SK-MEL-5 (cell line): Measurements from ENCODE around the gene CTNND1. TPM values are rescaled to one million over a fixed set of nuclear protein-coding genes. Genes with fewer than 3 reads are reported as not detected.

Experiments used
- DNase-seq: peaks from one replicate; pipeline ENCODE4 v3.0.0-alpha.2; 2016; ENCODE audit warnings: low read depth, low spot score
- in situ Hi-C: cut with HindIII; loops from 2 replicates; pipeline ENCODE4 v1.10.0; 2016; ENCODE audit warnings: low sequenced_read_pairs, high pct_unique_total_duplicates, low pct_unique_long_range_greater_than_20kb
- total RNA-seq: library from RNA; depleted of rRNA; stranded (reverse); fragments of >200 nt; shearing (Covaris generic); gene quantifications from 2 replicates; pipeline ENCODE4 v1.2.3, GENCODE V29; 2014

Gene CTNND1
- total RNA-seq, 1 experiment from 2014 or later, result 51.6 TPM

DNA sequence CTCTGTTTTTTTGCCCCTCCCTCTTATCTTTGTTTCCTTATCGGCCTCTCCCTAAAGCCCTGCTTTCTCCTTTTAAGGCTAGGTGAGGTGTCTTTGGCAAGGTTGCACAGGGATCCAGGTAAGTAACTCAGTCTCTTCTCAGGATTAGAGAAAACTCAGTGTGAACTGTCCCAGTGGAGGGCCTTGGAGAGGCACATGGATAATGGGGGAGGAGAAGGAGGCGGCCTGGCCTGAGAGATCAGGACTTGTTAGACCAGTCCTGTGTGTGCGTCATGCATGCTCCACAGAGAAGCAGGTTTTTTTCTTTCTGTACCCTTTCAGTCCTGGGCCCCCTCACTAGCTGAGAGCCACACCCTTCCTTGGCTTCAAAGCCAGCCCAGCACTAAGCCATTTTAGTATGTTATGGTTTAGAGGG, 19.9 kb downstream of the CTNND1 start:
- in situ Hi-C loops, result no loop called here

DNA sequence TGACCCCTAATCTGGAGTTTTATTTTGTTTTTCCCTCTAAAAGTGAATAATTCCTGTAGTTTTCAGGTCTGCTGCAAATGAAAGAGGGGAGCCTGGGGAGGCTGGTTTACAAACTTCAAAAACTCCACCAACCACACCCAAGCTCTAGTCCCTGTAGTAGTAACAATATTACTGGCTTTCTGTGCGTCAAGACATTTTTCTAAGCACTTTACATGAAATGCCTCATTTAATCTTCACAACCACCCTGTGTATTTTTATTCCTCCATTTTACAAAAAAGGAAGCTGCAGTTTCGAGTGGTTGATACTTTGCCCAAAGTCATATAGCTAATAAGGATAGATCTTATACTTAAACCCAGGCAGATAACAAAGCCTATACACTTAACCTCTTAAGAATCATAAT, 23.5 kb downstream of the CTNND1 start:
- in situ Hi-C loops, result no loop called here
- DNase-seq, result no peak

More for the DNA sequence above, 19.9 kb downstream of the CTNND1 start:
- no peak for DNase-seq

DNA sequence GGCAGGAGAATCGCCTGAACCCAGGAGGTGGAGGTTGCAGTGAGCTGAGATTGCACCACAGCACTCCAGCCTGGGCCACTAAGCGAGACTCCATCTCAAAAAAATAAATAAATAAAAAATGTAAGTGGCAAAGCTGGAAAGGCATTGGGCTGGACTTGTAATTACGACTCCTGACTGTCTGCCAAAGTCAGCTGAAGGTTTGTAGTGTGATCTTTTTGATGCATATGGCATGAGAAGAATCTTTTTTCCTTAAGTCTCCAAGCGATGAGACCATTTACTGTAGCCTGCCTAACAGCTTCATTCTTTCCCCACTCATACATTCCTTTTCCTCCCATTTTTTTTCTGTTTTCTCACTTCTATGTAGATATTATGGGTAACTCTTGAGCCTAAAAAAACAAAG, 24.8 kb downstream of the CTNND1 start:
- DNase-seq, result no peak
- in situ Hi-C loops, result no loop called here

- in situ Hi-C loops, result no loop called here
- DNase-seq, result no peak
These were observed 25.5 kb downstream of the CTNND1 start for GRCh38 chr11:57787006-57787604.

DNA sequence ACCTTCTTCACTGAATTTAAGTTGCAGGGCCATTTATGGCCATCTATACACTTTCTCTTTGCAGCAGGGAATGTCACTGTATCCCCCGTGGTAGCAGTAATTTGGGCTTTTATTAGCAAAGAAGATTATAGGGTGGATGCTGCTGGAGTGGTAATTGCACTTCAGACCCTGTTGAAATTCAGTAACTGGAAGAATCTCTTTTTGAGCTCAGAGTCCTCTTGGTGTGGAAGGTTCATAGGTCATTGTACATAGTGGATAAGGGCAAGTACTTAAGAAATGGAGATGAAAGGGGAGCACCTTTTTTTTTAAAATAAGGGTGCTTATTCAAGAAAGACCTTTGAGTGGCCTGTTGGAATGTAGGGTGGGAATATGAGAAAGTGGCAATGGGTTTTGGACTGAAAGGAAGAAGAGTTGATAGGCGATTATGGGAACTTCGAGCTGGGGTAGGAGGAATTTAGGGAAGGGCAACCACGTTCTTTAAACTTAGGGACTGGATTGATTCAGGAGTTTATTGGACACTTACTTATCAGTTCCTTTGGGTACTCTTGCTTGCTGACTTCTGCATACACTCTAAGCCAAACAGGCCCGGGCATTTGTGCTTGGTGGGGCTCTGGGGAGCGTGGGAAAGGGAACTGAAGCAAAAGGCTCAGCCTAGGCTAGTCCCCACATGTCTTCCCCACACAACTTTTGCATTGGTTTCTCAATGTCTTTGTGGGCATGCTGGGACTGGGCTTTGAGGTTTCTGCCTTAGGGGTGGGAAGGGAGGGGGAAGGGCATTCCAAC, 26.5 kb downstream of the CTNND1 start:
- in situ Hi-C loops, result no loop called here
- peak; percentile 10 for DNase-seq

GRCh38 chr11:57788703-57789088, 27.1 kb downstream of the CTNND1 start:
- in situ Hi-C loops, result no loop called here
- DNase-seq, result no peak

DNA sequence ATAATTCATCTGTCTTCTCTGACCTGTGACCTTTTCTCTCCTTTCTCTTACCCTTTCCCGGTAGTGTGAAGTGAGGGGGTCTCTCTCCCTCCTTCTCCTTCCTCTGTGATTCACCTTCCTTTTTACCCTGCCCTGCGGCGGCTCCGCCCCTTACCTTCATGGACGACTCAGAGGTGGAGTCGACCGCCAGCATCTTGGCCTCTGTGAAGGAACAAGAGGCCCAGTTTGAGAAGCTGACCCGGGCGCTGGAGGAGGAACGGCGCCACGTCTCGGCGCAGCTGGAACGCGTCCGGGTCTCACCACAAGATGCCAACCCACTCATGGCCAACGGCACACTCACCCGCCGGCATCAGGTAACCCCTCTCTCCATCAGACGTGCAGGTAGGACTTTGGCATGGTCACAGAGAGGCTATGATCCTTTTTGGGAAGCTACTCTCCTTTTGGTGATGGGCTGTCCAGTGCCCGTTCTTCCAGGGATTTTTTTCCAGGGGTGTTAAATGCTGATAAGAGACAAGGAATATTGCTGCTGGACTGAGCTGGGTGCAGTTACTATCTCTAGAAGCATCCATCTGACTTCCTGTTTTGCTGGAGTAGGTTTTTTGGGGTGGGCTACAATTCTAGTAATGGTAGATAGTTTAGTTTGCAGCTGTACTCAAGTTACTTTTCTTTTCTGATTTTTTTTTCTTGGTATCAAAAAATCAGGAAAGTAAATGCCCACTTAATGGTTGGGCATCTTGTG, 29.9 kb downstream of the CTNND1 start:
- no peak for DNase-seq
- in situ Hi-C loops, result no loop called here

DNA sequence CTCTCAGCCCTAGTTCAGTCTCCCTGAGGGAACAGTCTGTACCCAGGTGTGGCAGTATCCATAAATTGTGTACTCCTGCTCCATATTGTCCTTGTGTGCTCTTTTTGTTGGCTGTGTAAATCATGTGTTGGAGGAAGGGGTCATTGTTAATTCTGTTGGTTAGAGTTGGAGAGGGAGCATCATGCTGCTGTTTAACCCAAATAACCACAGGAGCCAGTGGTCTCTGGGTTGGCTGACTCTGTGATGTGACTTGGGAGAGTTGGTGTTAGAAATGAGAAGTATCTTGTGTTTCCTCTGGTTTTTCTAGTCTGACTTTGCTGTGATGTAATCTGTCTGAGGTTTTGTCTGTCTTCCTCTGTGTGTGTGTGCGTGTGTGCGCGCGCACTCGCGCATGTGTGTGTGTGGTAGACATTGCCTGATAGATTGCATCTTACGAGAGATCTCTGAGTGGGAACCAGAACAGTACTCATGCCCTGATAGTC, 30.5 kb downstream of the CTNND1 start:
- no peak for DNase-seq
- in situ Hi-C loops, result no loop called here

DNA sequence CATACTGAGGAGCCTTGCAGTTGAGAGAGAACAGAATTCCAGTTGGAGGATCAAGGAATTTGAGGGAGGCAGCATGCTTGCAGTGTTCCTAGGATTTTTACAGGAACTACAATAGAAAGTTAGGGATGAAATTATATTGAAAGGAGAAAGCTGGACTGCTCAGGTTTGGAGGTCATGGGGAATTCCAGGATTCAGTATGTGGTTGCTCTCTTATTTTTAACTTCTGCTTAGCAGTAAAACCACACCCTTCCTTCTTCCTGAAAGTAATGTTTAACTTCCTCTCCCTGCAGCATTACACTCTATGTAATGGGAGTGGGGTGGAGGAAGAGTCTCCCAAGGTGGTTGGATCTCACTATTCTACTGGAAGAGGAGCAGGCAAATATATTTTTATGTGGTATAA, 31.3 kb downstream of the CTNND1 start:
- in situ Hi-C loops, result no loop called here
- no peak for DNase-seq

GRCh38 chr11:57793351-57794115, 31.9 kb downstream of the CTNND1 start:
- DNase-seq, result peak; percentile 44
- in situ Hi-C loops, result no loop called here

DNA sequence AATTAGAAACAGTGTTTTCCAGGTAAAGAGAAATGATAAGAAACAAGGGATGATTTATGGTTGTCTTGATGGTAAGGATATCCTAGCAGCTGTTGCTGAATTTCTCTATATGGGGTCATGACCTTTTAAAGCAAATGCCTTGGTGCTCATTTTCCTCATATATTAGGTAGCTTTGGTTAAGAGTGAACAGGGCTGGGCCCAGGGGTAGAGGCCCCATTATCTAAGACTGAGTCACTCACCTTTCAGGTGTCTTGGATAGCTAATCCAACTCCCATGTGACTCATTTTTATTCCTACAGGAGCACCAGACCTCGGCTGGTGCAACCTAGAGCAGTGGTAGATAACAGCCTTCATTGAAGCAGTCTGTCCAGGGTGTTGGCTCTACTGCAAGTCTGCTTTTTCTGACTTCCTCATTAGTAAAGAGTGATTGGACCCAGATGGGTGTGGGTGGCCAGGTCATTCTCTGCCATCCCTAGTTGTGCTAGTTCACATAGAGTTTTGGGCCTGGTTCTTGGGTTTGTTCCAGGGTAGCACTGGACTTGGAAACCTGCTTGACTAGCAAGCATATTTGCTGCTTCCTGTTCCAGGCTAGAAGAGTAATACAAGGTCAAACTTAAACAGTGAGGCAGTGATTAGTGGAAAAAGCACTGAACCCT, 37.4 kb downstream of the CTNND1 start:
- in situ Hi-C loops, result no loop called here

DNA sequence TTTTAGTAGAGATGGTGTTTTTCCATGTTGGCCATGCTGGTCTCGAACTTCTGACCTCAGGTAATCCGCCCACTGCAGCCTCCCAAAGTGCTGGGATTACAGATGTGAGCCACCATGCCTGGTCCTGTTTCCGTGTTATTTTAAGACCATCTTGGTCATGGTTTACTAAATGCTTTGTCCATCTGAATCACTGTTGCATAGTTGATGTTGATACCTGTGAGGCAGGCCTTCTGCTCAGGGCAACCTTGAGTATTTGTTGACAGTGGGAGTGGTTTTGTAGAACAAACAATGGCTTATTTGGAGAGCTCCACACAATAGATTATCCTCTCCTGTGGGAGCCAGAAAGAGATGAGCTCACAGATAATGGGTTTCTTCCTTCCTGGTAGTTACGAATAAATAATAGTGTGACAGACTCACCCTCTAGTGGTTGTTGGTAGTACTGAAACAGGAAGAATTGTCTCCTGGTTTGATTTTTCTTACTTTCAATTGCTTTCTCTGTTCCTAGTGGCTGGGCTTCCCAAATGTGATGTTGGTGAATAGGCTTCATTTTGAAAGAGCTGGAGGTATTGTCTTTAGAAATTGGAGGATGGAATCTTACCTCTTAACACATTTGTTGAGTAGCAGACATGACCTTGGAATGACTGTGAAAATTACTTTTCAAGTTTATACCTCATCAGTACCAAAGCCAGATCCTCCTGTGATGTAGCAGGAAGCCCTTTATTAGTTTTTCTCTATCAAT, 39.0 kb downstream of the CTNND1 start:
- in situ Hi-C loops, result no loop called here
- DNase-seq, result peak; percentile 81

More for the DNA sequence above, 37.4 kb downstream of the CTNND1 start:
- peak; percentile 8 for DNase-seq

- in situ Hi-C loops, result no loop called here
- DNase-seq, result no peak
These were observed 39.5 kb downstream of the CTNND1 start for GRCh38 chr11:57801183-57801485.

- no peak for DNase-seq
- in situ Hi-C loops, result no loop called here
These were observed 40.8 kb downstream of the CTNND1 start for GRCh38 chr11:57802411-57802810.

DNA sequence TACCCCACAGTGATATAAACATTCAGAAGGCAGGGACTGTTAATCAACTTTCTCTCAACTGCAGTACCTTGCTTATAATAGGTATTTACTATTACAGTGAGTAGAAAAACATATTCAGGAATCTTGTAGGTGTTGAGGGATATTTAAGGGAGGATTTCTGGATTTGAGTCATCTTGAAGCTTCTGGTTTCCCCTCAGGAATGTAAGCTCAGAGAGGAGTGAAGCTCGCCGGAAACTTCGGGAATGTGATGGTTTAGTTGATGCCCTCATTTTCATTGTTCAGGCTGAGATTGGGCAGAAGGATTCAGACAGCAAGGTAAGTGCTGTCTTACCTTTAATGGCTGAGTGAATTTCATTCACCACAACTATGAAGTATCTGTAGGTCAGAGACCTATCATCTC, 42.9 kb downstream of the CTNND1 start:
- in situ Hi-C loops, result no loop called here
- DNase-seq, result no peak

GRCh38 chr11:57805780-57806179, 44.2 kb downstream of the CTNND1 start:
- no peak for DNase-seq

DNA sequence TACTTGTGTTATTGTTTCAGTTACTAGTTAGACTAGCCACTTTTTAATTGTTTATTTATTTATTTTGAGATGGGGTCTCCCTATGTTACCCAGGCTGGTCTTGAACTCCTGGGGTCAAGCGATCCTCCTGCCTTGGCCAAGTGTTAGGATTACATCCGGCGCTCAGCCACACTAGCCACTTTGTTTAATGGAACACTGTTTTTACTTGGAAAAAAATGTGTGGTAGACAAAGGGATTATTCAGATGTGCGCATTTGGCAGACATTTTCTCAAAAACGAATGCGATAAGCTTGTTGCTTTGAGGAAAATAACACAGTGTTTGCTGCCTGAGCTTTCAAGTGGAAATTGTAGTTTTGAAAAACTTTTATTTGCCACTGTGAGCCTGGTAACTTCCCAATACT, 51.0 kb downstream of the CTNND1 start:
- peak; percentile 75 for DNase-seq

More at GRCh38 chr11:57805780-57806179, 44.2 kb downstream of the CTNND1 start:
- in situ Hi-C loops, result no loop called here

More for the DNA sequence above, 51.0 kb downstream of the CTNND1 start:
- in situ Hi-C loops, result no loop called here
